Left ventricle myocardium inferior (tissue), 1 donor: ENCODE results near the gene TBC1D13. TPM values are rescaled to one million over a fixed set of nuclear protein-coding genes. Genes with fewer than 3 reads are reported as not detected.

ENCODE experiments used
- DNase-seq: peaks from one replicate; pipeline ENCODE4 v3.0.0-alpha.2; 2020
- H3K27ac ChIP-seq: fragments of 200-600 bp; replicated peaks from 2 replicates; pipeline ENCODE4 v1.8.0; 2021
- H3K27me3 ChIP-seq: fragments of 200-600 bp; 2 replicates; pipeline ENCODE4 v1.8.0; 2021; ENCODE audit warnings: low read depth
- H3K36me3 ChIP-seq: fragments of 200-600 bp; 2 replicates; pipeline ENCODE4 v1.8.0; 2021
- H3K4me1 ChIP-seq: fragments of 200-600 bp; 2 replicates; pipeline ENCODE4 v1.8.0; 2021
- H3K4me3 ChIP-seq: fragments of 200-600 bp; 2 replicates; pipeline ENCODE4 v1.8.0; 2021; ENCODE audit warnings: mild to moderate bottlenecking, moderate library complexity
- H3K9me3 ChIP-seq: fragments of 200-600 bp; replicated peaks from 2 replicates; pipeline ENCODE4 v1.8.0; 2021
- intact Hi-C: fragments of 100-400 bp; cut with micrococcal nuclease; formaldehyde crosslinking; loops from one replicate; pipeline ENCODE4 v1.11.0; 2022
- total RNA-seq: library from RNA; stranded (reverse); fragmentation: NEBNext Ultra II Directional; extraction: Animal tissue kit (Norgen Biotek cat#: 25700); gene quantifications from one replicate; pipeline ENCODE4 v1.2.1, GENCODE V29; 2021
- TF ChIP-seq, protein P1 (sequence below): fragments of 200-600 bp; IDR thresholded peaks from 2 replicates; pipeline ENCODE4 v1.8.0; 2021; ENCODE audit warnings: antibody characterized with exemption, mild to moderate bottlenecking, borderline replicate concordance
- donor health status: DM: no; HTN: yes; CAD: no; lungs with severe emphysema.

Gene TBC1D13
- total RNA-seq, 1 donor from 2014 or later: 17.9 TPM

DNA sequence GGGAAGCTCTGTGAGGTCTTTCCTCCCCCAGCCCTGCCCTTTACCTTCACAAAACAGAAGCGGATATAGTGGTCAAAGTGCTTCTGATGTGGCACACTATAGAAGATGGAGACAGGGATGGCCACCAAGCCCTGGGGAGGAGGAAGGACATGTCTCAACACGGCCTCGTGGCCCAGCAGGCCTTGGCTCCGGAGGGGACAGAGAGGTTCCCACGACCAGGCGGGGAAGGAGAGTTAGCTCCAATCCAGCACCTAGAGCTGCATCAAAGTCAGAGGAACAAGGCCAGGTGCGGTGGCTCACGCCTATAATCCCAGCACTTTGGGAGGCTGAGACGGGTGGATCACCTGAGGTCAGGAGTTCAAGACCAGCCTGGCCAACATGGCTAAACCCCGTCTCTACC lies 46.6 kb downstream of the TBC1D13 start:
- DNase-seq: no peak
- Histone ChIP-seq H3K36me3 (peaks cover 31% of the 10 kb centered on the region), H3K4me1 (peaks cover 15% of the 10 kb centered on the region), H3K27ac (no peak overlapping the region), H3K27me3 (no peaks in the 10 kb centered on the region), H3K9me3 (no peaks in the 10 kb centered on the region), H3K4me3 (no peak overlapping the region)
- TF ChIP-seq, protein P1, sequence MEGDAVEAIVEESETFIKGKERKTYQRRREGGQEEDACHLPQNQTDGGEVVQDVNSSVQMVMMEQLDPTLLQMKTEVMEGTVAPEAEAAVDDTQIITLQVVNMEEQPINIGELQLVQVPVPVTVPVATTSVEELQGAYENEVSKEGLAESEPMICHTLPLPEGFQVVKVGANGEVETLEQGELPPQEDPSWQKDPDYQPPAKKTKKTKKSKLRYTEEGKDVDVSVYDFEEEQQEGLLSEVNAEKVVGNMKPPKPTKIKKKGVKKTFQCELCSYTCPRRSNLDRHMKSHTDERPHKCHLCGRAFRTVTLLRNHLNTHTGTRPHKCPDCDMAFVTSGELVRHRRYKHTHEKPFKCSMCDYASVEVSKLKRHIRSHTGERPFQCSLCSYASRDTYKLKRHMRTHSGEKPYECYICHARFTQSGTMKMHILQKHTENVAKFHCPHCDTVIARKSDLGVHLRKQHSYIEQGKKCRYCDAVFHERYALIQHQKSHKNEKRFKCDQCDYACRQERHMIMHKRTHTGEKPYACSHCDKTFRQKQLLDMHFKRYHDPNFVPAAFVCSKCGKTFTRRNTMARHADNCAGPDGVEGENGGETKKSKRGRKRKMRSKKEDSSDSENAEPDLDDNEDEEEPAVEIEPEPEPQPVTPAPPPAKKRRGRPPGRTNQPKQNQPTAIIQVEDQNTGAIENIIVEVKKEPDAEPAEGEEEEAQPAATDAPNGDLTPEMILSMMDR: no peak
- intact Hi-C loops: no loop called here

DNA sequence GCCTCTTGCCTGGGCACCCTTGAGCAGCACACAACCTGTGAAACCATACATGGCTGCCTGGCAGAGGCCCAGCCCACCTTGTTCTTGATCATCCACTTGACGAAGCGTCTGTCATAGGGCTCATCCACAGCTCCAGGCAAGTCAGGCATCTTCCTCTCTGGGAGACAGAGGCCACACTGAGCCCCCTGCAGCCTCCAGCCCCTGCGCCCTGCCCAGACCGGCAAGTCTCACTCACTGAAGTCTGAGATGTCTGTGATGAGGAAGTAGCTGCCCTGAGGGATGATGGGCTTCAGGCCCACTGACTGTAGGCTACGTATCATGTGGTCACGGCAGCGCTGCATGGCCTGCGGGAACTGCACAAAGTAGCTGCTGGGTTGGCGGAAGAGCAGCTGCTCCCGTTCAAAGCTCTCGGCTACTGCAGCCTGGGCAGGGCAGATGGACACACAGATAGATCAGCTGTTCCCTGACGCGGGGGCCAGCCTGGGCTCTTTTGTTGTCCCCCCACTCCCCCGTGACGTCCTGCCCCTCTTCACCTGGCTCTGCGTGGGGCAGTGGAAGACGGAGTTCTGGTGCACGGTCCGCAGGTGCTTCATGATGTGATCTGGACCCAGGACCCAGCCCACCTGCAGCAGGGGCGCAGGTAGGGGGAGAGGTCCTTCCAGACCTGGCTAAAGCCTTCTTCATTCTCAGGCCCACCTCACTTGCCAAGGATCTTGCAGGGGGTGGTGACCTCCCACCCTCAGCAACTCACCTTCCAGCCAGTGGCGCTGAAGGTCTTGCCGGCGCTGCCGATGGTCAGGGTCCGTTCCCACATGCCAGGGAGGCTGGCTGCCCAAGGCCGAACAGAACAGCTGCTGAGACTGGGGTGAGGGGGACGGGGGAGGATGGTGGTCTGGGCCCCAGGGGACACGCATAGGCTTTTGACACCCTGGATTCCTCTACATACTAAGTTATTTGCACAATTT lies 48.5 kb downstream of the TBC1D13 start:
- Histone ChIP-seq H3K27me3 (no peaks in the 10 kb centered on the region), H3K4me3 (no peak overlapping the region), H3K36me3 (peaks cover 41% of the 10 kb centered on the region), H3K4me1 (no peaks in the 10 kb centered on the region), H3K27ac (no peak overlapping the region), H3K9me3 (no peaks in the 10 kb centered on the region)
- TF ChIP-seq, protein P1: no peak
- no peak for DNase-seq
- intact Hi-C loops: no loop called here

DNA sequence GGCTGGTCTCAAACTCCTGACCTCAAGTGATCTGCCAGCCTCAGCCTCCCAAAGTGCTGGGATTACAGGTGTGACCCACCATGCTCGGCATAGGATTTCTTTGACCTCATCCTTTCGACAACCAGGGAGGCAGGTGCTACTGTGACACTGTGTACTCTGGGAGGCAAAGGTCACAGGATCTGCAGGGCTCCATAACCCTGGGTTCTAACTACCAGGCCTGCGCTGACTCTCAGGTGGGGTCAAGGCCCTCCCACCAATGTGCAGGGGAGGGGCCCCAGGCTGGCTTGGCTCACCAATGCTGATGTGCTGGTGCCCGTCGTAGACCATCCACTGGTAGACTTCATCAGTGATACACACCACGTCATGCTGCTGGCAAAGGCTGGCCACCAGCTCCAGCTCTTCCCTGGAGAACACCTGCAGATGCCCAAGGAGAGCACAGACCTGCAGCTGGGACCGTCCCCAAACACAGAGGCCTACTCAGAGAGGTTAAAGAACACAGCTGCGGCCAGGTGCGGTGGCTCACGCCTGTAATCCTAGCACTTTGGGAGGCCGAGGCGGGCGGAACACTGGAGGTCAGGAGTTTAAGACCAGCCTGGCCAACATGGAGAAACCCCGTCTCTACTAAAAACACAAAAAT lies 49.6 kb downstream of the TBC1D13 start:
- Histone ChIP-seq H3K27me3 (no peaks in the 10 kb centered on the region), H3K4me3 (no peak overlapping the region), H3K9me3 (no peaks in the 10 kb centered on the region), H3K27ac (no peak overlapping the region), H3K4me1 (no peaks in the 10 kb centered on the region), H3K36me3 (peaks cover 50% of the 10 kb centered on the region)
- DNase-seq: no peak
- intact Hi-C loops: no loop called here
- TF ChIP-seq, protein P1: no peak

DNA sequence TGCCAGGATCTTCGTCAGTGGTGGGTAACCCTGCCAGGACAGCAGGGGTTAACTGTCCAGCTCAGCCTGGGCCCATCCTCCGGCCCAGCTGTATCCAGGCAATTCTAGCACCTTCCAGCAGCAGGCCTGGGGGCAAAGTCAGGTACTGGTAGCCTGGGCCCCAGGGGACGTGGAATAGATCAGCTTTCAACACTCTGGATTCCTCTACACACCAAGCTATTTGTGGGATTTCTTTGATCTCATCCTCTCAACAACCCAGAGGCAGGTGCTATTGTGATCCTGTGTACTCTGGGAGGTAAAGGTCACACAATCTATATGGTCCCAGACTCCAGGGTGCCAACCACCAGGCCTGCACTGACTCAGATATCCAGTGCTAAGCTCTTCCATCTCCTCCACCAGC lies 51.3 kb downstream of the TBC1D13 start:
- DNase-seq: no peak
- no peak overlapping the region for H3K27ac ChIP-seq
- H3K36me3 ChIP-seq: peaks cover 55% of the 10 kb centered on the region
- TF ChIP-seq, protein P1: no peak
- no peaks in the 10 kb centered on the region for H3K9me3 ChIP-seq
- no peak overlapping the region for H3K4me3 ChIP-seq
- H3K4me1 ChIP-seq: no peaks in the 10 kb centered on the region
- intact Hi-C loops: no loop called here
- H3K27me3 ChIP-seq: no peaks in the 10 kb centered on the region

GRCh38 chr9:128840524-128840923 lies 53.5 kb downstream of the TBC1D13 start:
- Histone ChIP-seq H3K4me1 (no peaks in the 10 kb centered on the region), H3K27me3 (no peaks in the 10 kb centered on the region), H3K27ac (no peak overlapping the region), H3K4me3 (no peak overlapping the region), H3K9me3 (no peaks in the 10 kb centered on the region), H3K36me3 (peaks cover 42% of the 10 kb centered on the region)
- DNase-seq: no peak
- TF ChIP-seq, protein P1: no peak
- intact Hi-C loops: no loop called here
